GM21723 (cell line): ENCODE results near the gene SLC9A3.
"Not testable (repeated sequence)": the region's sequence is repeated elsewhere in the genome, so short reads cannot be mapped to it uniquely, and the experiment has no call there.

ENCODE experiments used
- ATAC-seq: cut with Tn5 transposase; IDR thresholded peaks from one replicate; pipeline ENCODE4 v1.9.1; 2021; ENCODE audit warnings: mild to moderate bottlenecking, moderate library complexity; ENCODE audit not compliant: unreplicated experiment

SLC9A3 gene

GRCh38 chr5:524234-524972 is at the start of gene SLC9A3:
Gene SLC9A3, minus strand, starts transcription at chr5:524449.
- ATAC-seq: no peak

- ATAC-seq: no peak
These were observed 49.7 kb upstream of the SLC9A3 start for GRCh38 chr5:573976-574375.

GRCh38 chr5:573206-573605 is 49.0 kb upstream of the SLC9A3 start:
- no peak for ATAC-seq

GRCh38 chr5:572398-573019 is 48.3 kb upstream of the SLC9A3 start:
- no peak for ATAC-seq

GRCh38 chr5:571791-572190 is 47.5 kb upstream of the SLC9A3 start:
- ATAC-seq: no peak

- no peak for ATAC-seq
These were observed 46.6 kb upstream of the SLC9A3 start for GRCh38 chr5:570886-571285.

- no peak for ATAC-seq
These were observed 46.2 kb upstream of the SLC9A3 start for GRCh38 chr5:570446-570845.

- no peak for ATAC-seq
These were observed 45.7 kb upstream of the SLC9A3 start for GRCh38 chr5:569868-570361.

- ATAC-seq: no peak
These were observed 45.2 kb upstream of the SLC9A3 start for GRCh38 chr5:569358-569867.

GRCh38 chr5:568809-569208 is 44.6 kb upstream of the SLC9A3 start:
- no peak for ATAC-seq

- ATAC-seq: no peak
These were observed 44.0 kb upstream of the SLC9A3 start for GRCh38 chr5:568061-568781.

GRCh38 chr5:567664-568060 is 43.4 kb upstream of the SLC9A3 start:
- no peak for ATAC-seq

GRCh38 chr5:566636-567309 is 42.5 kb upstream of the SLC9A3 start:
- ATAC-seq: no peak

GRCh38 chr5:565782-566440 is 41.7 kb upstream of the SLC9A3 start:
- ATAC-seq: no peak

GRCh38 chr5:561408-561807 is 37.2 kb upstream of the SLC9A3 start:
- ATAC-seq: no peak

GRCh38 chr5:560792-561166 is 36.5 kb upstream of the SLC9A3 start:
- ATAC-seq: no peak

GRCh38 chr5:558871-559503 is 34.7 kb upstream of the SLC9A3 start:
- no peak for ATAC-seq

GRCh38 chr5:558326-558725 is 34.1 kb upstream of the SLC9A3 start:
- ATAC-seq: no peak

GRCh38 chr5:557917-558316 is 33.7 kb upstream of the SLC9A3 start:
- not testable (repeated sequence) for ATAC-seq

GRCh38 chr5:556909-557441 is 32.7 kb upstream of the SLC9A3 start:
- ATAC-seq: no peak
